ENCODE measurements around the gene DCST2.

DNA sequence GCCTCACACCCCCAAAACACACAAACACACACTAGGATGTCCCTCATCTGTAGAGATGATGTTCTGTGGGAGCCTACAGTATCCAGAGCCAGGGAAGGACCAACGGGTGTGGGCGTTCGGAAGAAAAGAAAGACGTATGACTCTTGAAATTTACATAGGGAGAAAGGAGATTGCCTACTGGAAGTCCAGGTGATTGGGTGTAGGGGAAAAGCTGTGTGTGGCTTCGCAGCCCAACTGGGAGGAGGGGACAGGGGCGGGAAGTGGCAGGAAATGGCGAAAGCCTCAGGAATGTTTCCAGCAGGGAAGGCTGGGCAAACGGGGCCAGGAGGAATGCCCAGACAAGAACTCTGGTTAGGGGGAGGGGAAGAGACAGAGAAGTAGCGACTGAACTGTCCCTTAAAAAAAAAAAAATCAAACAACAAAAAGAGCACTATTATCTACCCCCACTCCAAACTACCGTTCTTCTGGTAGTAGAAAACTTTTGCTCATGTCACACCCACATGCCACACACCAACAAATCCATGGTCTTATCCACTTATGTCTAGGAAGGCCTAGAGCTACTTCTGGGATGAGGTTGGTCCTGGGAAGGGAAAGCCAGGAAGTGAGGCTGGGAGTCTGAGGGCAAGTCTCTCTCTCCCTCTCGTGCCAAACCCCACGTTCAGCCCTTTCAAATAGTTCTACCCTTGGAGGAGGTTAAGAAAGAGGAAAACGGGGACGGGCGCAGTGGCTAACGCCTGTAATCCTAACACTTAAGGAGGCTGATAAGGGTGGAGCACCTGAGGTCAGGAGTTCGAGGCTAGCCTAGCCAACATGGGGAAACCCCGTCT, 60.9 kb downstream of the DCST2 start:
- TF ChIP-seq, protein P1, sequence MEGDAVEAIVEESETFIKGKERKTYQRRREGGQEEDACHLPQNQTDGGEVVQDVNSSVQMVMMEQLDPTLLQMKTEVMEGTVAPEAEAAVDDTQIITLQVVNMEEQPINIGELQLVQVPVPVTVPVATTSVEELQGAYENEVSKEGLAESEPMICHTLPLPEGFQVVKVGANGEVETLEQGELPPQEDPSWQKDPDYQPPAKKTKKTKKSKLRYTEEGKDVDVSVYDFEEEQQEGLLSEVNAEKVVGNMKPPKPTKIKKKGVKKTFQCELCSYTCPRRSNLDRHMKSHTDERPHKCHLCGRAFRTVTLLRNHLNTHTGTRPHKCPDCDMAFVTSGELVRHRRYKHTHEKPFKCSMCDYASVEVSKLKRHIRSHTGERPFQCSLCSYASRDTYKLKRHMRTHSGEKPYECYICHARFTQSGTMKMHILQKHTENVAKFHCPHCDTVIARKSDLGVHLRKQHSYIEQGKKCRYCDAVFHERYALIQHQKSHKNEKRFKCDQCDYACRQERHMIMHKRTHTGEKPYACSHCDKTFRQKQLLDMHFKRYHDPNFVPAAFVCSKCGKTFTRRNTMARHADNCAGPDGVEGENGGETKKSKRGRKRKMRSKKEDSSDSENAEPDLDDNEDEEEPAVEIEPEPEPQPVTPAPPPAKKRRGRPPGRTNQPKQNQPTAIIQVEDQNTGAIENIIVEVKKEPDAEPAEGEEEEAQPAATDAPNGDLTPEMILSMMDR (IDR thresholded peaks at IDR 0.05), result no peak
- peak in 2 of 4 donors; percentile 40 to 57 for TF ChIP-seq EP300 (IDR thresholded peaks at IDR 0.05)

Data from sigmoid colon (tissue), 4 donors.